GM12878 (cell line): Measurements from ENCODE around the gene PRADC1. TPM values are rescaled to one million over a fixed set of nuclear protein-coding genes. Genes with fewer than 3 reads are reported as not detected.

ENCODE experiments used
- ATAC-seq: fragments of 200-7000 bp; cut with Tn5 transposase; 3 replicates; pipeline ENCODE4 v1.9.1; 2020; ENCODE audit warnings: mild to moderate bottlenecking, moderate library complexity
- BruUV-seq: library from RNA; stranded (reverse); fragments of 400-500 nt; replicated peaks from 2 replicates; lab custom pipeline; 2021; lab: Mats Ljungman, UMichigan
- CTCF ChIA-PET: fragments of 300-600 bp; sonication (Branson Sonifier 250); formaldehyde crosslinking; extraction: SDS; loops from one replicate; lab custom pipeline; 2021; ENCODE audit warnings: inconsistent platforms; lab: Yijun Ruan, JAX
- POLR2A ChIA-PET: fragments of 350-600 bp; formaldehyde crosslinking; extraction: SDS; loops from one replicate; lab custom pipeline; 2021; ENCODE audit warnings: inconsistent platforms; lab: Charles Lee
- RAD21 ChIA-PET: fragments of 300-600 bp; sonication (Branson Sonifier 250); formaldehyde crosslinking; loops from one replicate; lab custom pipeline; 2023; ENCODE audit warnings: antibody characterized with exemption; ENCODE audit not compliant: unreplicated experiment; lab: Charles Lee
- SMC1A ChIA-PET: fragments of 300-600 bp; sonication (Branson Sonifier 250); formaldehyde crosslinking; loops from one replicate; lab custom pipeline; 2023; ENCODE audit not compliant: unreplicated experiment, uncharacterized antibody; lab: Charles Lee
- DNase-seq: peaks from one replicate; pipeline ENCODE4 v3.0.0-alpha.2; 2011; ENCODE audit warnings: low read depth, low spot score
- FAIRE-seq: peaks from 3 replicates; lab custom pipeline; 2011; peaks lifted over from hg19 to GRCh38; lab: Jason Lieb, UNC
- H2AFZ ChIP-seq: 2 replicates; pipeline ENCODE4 v1.6.0; 2011; ENCODE audit warnings: low read depth, low read length, control low read depth; ENCODE audit not compliant: control insufficient read depth
- H3K27ac ChIP-seq: 2 replicates; pipeline ENCODE4 v1.5.1; 2011; ENCODE audit warnings: control low read depth; ENCODE audit not compliant: control insufficient read depth, insufficient read depth
- H3K27me3 ChIP-seq, 2 experiments: replicated peaks in 1 of 2; 2 replicates each; pipeline versions ENCODE4 v1.6.0 to v1.6.1; 2011; ENCODE audit warnings: low read length in 1 of 2; ENCODE audit not compliant: control insufficient read depth in 2 of 2, insufficient read depth in 2 of 2
- H3K36me3 ChIP-seq, 2 experiments: 2 replicates each; pipeline ENCODE4 v1.5.1; 2011; ENCODE audit warnings: low read length in 1 of 2; ENCODE audit not compliant: control insufficient read depth in 2 of 2, insufficient read depth in 2 of 2
- H3K4me1 ChIP-seq: 2 replicates; pipeline ENCODE4 v1.6.1; 2011; ENCODE audit warnings: mild to moderate bottlenecking, low read length, moderate library complexity, mixed read lengths; ENCODE audit not compliant: control insufficient read depth, insufficient read depth
- H3K4me2 ChIP-seq: 2 replicates; pipeline ENCODE4 v1.6.0; 2011; ENCODE audit warnings: control low read depth; ENCODE audit not compliant: control insufficient read depth, insufficient read depth
- H3K4me3 ChIP-seq: fragments of 200-600 bp; sonication (generic); 2 replicates; pipeline ENCODE4 v1.5.1; 2016
- H3K79me2 ChIP-seq: 2 replicates; pipeline ENCODE4 v1.6.0; 2011; ENCODE audit warnings: low read length; ENCODE audit not compliant: control insufficient read depth, insufficient read depth
- H3K9ac ChIP-seq: 2 replicates; pipeline ENCODE4 v1.8.0; 2011; ENCODE audit warnings: low read length, control low read depth, mixed read lengths; ENCODE audit not compliant: control insufficient read depth, insufficient read depth
- H3K9me3 ChIP-seq: replicated peaks from 3 replicates; pipeline ENCODE4 v1.5.1; 2011; ENCODE audit warnings: mild to moderate bottlenecking, low read length; ENCODE audit not compliant: control insufficient read depth, insufficient read depth
- H4K20me1 ChIP-seq: 2 replicates; pipeline ENCODE4 v1.6.0; 2011; ENCODE audit not compliant: control insufficient read depth, insufficient read depth
- DPF2 ChIP-seq: fragments of 450-650 bp; IDR thresholded peaks from 2 replicates; pipeline ENCODE4 v1.6.1; 2017; ENCODE audit warnings: mild to moderate bottlenecking
- EED ChIP-seq: sonication (generic); IDR thresholded peaks from 2 replicates; pipeline ENCODE4 v1.6.1; 2016; ENCODE audit warnings: antibody characterized with exemption, low read depth
- IRF4 ChIP-seq: IDR thresholded peaks from 2 replicates; pipeline ENCODE4 v1.6.1; 2011; ENCODE audit warnings: low read depth, low read length
- KDM1A ChIP-seq: fragments of 200-600 bp; sonication (generic); IDR thresholded peaks from 2 replicates; pipeline ENCODE4 v1.6.1; 2016; ENCODE audit warnings: borderline replicate concordance
- MEF2A ChIP-seq: IDR thresholded peaks from 2 replicates; pipeline ENCODE4 v1.6.1; 2011; ENCODE audit warnings: low read depth, mild to moderate bottlenecking, low read length, moderate library complexity; ENCODE audit not compliant: insufficient read depth
- MTA3 ChIP-seq: IDR thresholded peaks from 2 replicates; pipeline ENCODE4 v1.6.1; 2012; ENCODE audit warnings: low read length, inconsistent platforms, borderline replicate concordance
- MXI1 ChIP-seq: fragments of 150-350 bp; IDR thresholded peaks from 2 replicates; pipeline ENCODE4 v1.6.1; 2011; ENCODE audit warnings: low read depth, mild to moderate bottlenecking, inconsistent platforms, low read length, improper control_type of control experiment
- NFIC ChIP-seq: IDR thresholded peaks from 2 replicates; pipeline ENCODE4 v1.6.1; 2012; ENCODE audit warnings: low read depth, mild to moderate bottlenecking, inconsistent platforms, low read length, moderate library complexity
- NFYB ChIP-seq: IDR thresholded peaks from 2 replicates; pipeline ENCODE4 v1.6.1; 2011; ENCODE audit warnings: low read depth, mild to moderate bottlenecking, low read length, improper control_type of control experiment, moderate library complexity; ENCODE audit not compliant: insufficient read depth
- NKRF ChIP-seq: fragments of 450-650 bp; conservative IDR thresholded peaks from 2 replicates; pipeline ENCODE4 v1.6.1; 2017; ENCODE audit warnings: mild to moderate bottlenecking, moderate library complexity
- RELA ChIP-seq: fragments of 450-650 bp; IDR thresholded peaks from 2 replicates; pipeline ENCODE4 v1.8.0; 2014; ENCODE audit warnings: borderline replicate concordance; ENCODE audit not compliant: partially characterized antibody
- SIN3A ChIP-seq: IDR thresholded peaks from 2 replicates; pipeline ENCODE4 v1.6.1; 2012; ENCODE audit warnings: low read depth, low read length, improper control_type of control experiment
- SP1 ChIP-seq: IDR thresholded peaks from one replicate; pipeline ENCODE4 v1.6.1; 2011; ENCODE audit warnings: low read depth, low read length
- SREBF2 ChIP-seq: IDR thresholded peaks from 2 replicates; pipeline ENCODE4 v1.6.1; 2012; ENCODE audit warnings: mild to moderate bottlenecking, low read length
- STAT3 ChIP-seq: IDR thresholded peaks from 2 replicates; pipeline ENCODE4 v1.6.1; 2011; ENCODE audit warnings: low read depth, low read length, improper control_type of control experiment
- ZNF207 ChIP-seq: fragments of 450-650 bp; IDR thresholded peaks from 2 replicates; pipeline ENCODE4 v1.6.1; 2014; ENCODE audit warnings: antibody characterized with exemption, mild to moderate bottlenecking, borderline replicate concordance
- ZNF274 ChIP-seq: IDR thresholded peaks from one replicate; pipeline ENCODE4 v1.8.0; 2011; ENCODE audit not compliant: insufficient read length, insufficient read depth
- WGBS: methylation state at CpG from one replicate; pipeline ENCODE4 v1.1.6; 2016; ENCODE audit warnings: low lambda C conversion rate; ENCODE audit not compliant: insufficient replicate concordance, insufficient coverage; ENCODE audit errors: missing lambda C conversion rate; 5-methylcytosine and 5-hydroxymethylcytosine counted together
- in situ Hi-C: fragments of 300-500 bp; cut with MboI; formaldehyde crosslinking; loops from 9 replicates; pipeline ENCODE4 v1.14.3; 2018; ENCODE audit warnings: mixed read lengths
- intact Hi-C: fragments of 100-400 bp; cut with micrococcal nuclease; formaldehyde crosslinking; loops from one replicate; pipeline ENCODE4 v1.14.2; 2022; ENCODE audit not compliant: unreplicated experiment
- polyA plus RNA-seq, 11 experiments: library from polyadenylated mRNA; depleted of rRNA in 4 of 11; unstranded in 6 of 11; stranded (reverse) in 5 of 11; fragments of >200 nt; fragmentation: Nextera tagmentation in 4 of 11; fragmentation: Illumina TruSeq in 1 of 11; extraction: Ambion mirVana in 4 of 11; extraction: Trizol in 1 of 11; gene quantifications; 1 replicate in 1 of 11; 2 replicates in 10 of 11; pipeline versions ENCODE4 v1.2.1 to v1.2.3, GENCODE V29; 2011 to 2016; ENCODE audit warnings: inconsistent platforms in 2 of 11, missing spikeins in 2 of 11, low read depth in 1 of 11
- total RNA-seq, 4 experiments: library from RNA; depleted of rRNA in 3 of 4; stranded (reverse); fragments of >200 nt in 3 of 4; fragmentation: Illumina TruSeq in 1 of 4; extraction: Trizol in 1 of 4; gene quantifications; 2 replicates each; pipeline versions ENCODE4 v1.2.1 to v1.2.3, GENCODE V29; 2013 to 2021

PRADC1 gene
- total and polyA plus RNA-seq, 10 of the 15 experiments (the other 5 are each of a cell fraction or from before 2014, with no cell fraction given): 3.7 to 39.0 (median 13.8) TPM

- POLR2A ChIA-PET: interaction anchor here (0.6 to 1.2 kb wide), 3 partner anchors 25 to 898 kb away, joined by 4 to 6 read pairs (median 6); partner anchors contain the start of gene SMYD5
- no peaks in the 10 kb centered on the region for H3K27me3 ChIP-seq
- SMC1A ChIA-PET: interaction anchor here (0.8 to 5.2 kb wide), 5 partner anchors 9 to 122 kb away, joined by 3 to 39 read pairs (median 3); no protein-coding TSS in a partner anchor
- no peaks in the 10 kb centered on the region for H3K9me3 ChIP-seq
- H3K4me1 ChIP-seq: no peaks in the 10 kb centered on the region
- H3K27ac ChIP-seq: no peak overlapping the region
- no peak for FAIRE-seq
- BruUV-seq: no TSS peak
- no peak overlapping the region for H3K9ac ChIP-seq
- H3K79me2 ChIP-seq: peaks cover 70% of the 10 kb centered on the region
- no peak overlapping the region for H2AFZ ChIP-seq
- 44% methylated on average over 3 of the region's 3 CpGs for WGBS
- ATAC-seq: no peak
- H3K4me3 ChIP-seq: no peak overlapping the region
- intact Hi-C loops (no loop called here), in situ Hi-C loops (no loop called here)
- DNase-seq: no peak
- no peak overlapping the region for H3K4me2 ChIP-seq
- H4K20me1 ChIP-seq: 0 out of 2 replicates have a peak, but pooled peaks cover 4% of the 10 kb centered on the region
- TF ChIP-seq IRF4 (no peak), NFYB (no peak), NFIC (no peak), DPF2 (no peak), ZNF207 (no peak), ZNF274 (no peak), MXI1 (no peak), SP1 (no peak), SIN3A (no peak), KDM1A (no peak), NKRF (no peak), MEF2A (no peak), STAT3 (no peak), RELA (no peak), SREBF2 (no peak), MTA3 (no peak), EED (no peak)
- CTCF ChIA-PET: interaction anchor here (0.9 to 9.8 kb wide), 4 partner anchors 12 to 121 kb away, joined by 3 to 99 read pairs (median 12); partner anchors contain the start of gene EGR4
- RAD21 ChIA-PET: interaction anchor here (0.8 kb wide), 1 partner anchor 25 kb away, joined by 4 read pairs; no protein-coding TSS in a partner anchor
- peaks cover 3 to 22% of the 10 kb centered on the region in 2 experiments; a peak in 3 of 4 replicates for H3K36me3 ChIP-seq
These were observed 5.1 kb upstream of the PRADC1 start for GRCh38 chr2:73238149-73238548.
